Adipocyte (in vitro differentiated cells): ENCODE data around the gene MAPK1.
"Not testable (repeated sequence)": the region's sequence is repeated elsewhere in the genome, so short reads cannot be mapped to it uniquely, and the experiment has no call there.

Source experiments
- DNase-seq: peaks from one replicate; pipeline ENCODE4 v3.0.0-alpha.2; 2015; ENCODE audit warnings: low read depth
- H3K27me3 ChIP-seq: replicated peaks from 2 replicates; pipeline ENCODE4 v1.7.0; 2013; ENCODE audit warnings: mild to moderate bottlenecking, low read length, moderate library complexity; ENCODE audit not compliant: control insufficient read depth, insufficient read depth
- H3K36me3 ChIP-seq: 2 replicates; pipeline ENCODE4 v1.7.0; 2013; ENCODE audit warnings: low read length, mild to moderate bottlenecking, moderate library complexity; ENCODE audit not compliant: control insufficient read depth, insufficient read depth, severe bottlenecking
- H3K4me1 ChIP-seq: 2 replicates; pipeline ENCODE4 v1.7.0; 2013; ENCODE audit warnings: mild to moderate bottlenecking, low read length, moderate library complexity; ENCODE audit not compliant: control insufficient read depth, insufficient read depth
- H3K4me3 ChIP-seq: 2 replicates; pipeline ENCODE4 v1.7.0; 2013; ENCODE audit warnings: mild to moderate bottlenecking, low read length, moderate library complexity
- H3K9ac ChIP-seq: 2 replicates; pipeline ENCODE4 v1.7.0; 2013; ENCODE audit warnings: mild to moderate bottlenecking, low read length, moderate library complexity
- H3K9me3 ChIP-seq: 2 replicates; pipeline ENCODE4 v1.7.0; 2013; ENCODE audit warnings: mild to moderate bottlenecking, low read length, moderate library complexity; ENCODE audit not compliant: control insufficient read depth

The MAPK1 gene

DNA sequence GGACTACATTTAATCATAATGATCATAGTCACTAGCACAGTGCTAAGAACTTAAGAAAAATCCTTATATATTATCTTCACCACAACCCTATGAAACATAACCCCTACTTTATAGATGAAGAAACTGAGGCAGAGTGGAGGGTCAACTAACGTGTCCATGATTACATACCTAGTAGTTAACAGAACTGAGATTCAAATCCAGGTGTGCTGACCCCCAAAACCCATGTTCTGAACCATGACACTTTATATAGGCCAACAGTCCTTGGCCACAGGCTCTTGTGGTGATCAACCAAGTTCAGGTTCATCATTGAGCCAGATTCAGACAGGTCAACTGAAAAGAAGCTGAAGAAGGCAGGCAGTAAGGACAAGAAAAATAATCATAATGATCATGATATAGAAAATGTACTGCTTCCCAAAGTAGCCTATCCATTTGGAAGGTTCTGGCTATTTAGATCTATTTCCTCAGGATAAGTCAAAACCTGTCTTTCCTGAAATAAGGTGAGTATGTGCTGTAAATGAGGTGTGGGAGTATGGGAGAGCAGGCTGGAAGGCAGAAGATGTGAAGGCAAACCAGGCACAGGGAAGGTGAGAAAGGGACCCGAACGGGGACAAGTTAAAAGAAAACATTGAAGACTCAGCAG, 39.7 kb downstream of the MAPK1 start:
- Histone ChIP-seq H3K4me3 (no peak overlapping the region), H3K27me3 (no peaks in the 10 kb centered on the region), H3K9me3 (no peaks in the 10 kb centered on the region), H3K36me3 (no peaks in the 10 kb centered on the region), H3K9ac (no peak overlapping the region), H3K4me1 (peaks cover 25% of the 10 kb centered on the region)
- DNase-seq, result no peak

DNA sequence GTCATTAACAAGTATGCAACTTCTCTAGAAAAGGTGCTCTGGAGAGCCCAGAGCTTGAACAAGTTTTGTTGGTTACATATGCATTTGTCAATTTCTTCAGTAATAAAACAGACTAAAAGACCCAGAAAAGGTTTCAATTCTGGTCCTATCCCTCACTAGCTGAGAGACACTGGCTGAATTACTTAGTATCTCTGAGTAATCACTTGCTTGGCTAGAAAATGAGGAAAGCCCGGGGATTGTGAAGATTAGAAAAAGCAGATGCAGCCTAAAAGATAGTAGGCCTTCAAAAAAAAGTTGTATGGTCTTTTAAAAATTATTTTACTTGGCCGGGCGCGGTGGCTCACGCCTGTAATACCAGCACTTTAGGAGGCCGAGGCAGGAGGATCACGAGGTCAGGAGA, 41.2 kb downstream of the MAPK1 start:
- H3K4me3 ChIP-seq, result no peak overlapping the region
- H3K36me3 ChIP-seq, result no peaks in the 10 kb centered on the region
- no peak for DNase-seq
- H3K27me3 ChIP-seq, result no peaks in the 10 kb centered on the region
- no peaks in the 10 kb centered on the region for H3K9me3 ChIP-seq
- no peak overlapping the region for H3K9ac ChIP-seq
- H3K4me1 ChIP-seq, result peaks cover 12% of the 10 kb centered on the region

DNA sequence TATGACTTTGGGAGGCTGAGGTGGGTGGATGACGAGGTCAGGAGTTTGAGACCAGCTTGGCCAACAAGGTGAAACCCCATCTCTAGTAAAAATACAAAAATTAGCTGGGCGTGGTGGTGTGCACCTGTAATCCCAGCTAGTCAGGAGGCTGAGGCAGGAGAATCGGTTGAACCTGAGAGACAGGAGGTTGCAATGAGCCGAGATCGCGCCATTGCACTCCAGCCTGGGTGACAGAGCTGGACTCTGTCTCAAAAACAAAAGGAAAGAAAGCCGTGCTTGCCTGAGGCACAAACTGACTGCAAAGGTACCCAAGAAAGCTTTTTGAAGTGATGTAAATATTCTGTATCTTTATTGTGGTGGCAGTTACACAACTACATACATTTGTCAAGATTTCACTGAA, 42.5 kb downstream of the MAPK1 start:
- not testable (repeated sequence) for H3K9ac ChIP-seq, H3K27me3 ChIP-seq, H3K36me3 ChIP-seq, DNase-seq, H3K9me3 ChIP-seq, H3K4me3 ChIP-seq
- H3K4me1 ChIP-seq, result peaks cover 12% of the 10 kb centered on the region

DNA sequence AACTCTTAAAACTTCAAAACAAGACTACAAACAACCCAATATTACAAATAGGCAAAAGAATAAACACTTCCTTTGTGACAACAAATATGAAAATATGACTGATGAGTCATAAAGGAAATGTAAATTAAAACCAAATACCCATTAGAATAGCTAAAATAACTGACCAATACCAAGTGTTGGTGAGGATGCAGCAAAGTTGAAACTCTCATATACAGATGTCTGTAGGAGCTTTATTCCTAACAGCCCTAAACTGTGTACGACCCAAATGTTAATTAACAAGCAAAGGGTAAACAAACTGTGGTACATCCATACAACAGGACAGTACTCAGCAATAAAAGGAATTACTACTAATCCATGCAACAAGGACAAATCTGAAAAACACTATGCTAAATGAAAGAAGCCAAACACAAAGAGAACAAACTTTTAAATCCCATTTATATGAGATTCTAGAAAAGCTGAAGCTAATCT, 43.0 kb downstream of the MAPK1 start:
- H3K4me3 ChIP-seq, result no peak overlapping the region
- DNase-seq, result no peak

DNA sequence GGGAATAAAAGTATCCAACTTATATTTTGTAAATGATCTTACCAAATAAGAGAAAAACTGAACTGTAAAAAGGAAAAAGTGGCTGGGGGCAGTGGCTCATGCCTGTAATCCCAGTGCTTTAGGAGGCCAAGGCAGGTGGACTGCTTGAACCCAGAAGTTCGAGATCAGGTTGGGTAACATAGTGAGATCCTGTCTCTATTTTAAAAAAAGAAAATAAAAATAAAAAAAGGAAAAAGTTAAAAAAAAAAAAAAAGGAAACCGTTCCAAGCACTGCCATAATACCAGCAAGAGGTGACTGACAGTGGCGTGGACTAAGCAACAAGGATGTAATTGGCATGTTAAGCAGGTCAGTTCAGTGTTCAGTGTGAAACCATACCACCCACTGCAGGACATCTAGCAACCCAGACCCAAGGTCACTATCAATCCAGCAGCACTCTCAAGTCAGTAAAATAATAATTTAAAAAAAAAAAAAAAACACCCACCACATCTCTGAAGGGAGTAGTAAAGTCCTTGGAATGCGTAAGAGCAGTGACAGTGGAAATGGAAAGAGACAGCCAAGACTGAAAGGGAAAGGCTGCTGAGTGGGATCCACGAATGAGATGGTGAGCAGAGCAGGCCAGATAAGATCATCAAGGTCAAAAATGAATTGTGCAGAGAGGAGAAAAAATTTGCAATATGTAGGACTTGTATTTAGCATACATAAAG, 43.6 kb downstream of the MAPK1 start:
- DNase-seq, result peak; percentile 45
- H3K9me3 ChIP-seq, result no peaks in the 10 kb centered on the region
- no peaks in the 10 kb centered on the region for H3K36me3 ChIP-seq
- no peak overlapping the region for H3K9ac ChIP-seq
- H3K27me3 ChIP-seq, result no peaks in the 10 kb centered on the region
- peaks cover 12% of the 10 kb centered on the region for H3K4me1 ChIP-seq
- H3K4me3 ChIP-seq, result no peak overlapping the region

More for the DNA sequence above, 43.0 kb downstream of the MAPK1 start:
- Histone ChIP-seq H3K9ac (no peak overlapping the region), H3K4me1 (peaks cover 12% of the 10 kb centered on the region), H3K36me3 (no peaks in the 10 kb centered on the region), H3K27me3 (no peaks in the 10 kb centered on the region), H3K9me3 (no peaks in the 10 kb centered on the region)

DNA sequence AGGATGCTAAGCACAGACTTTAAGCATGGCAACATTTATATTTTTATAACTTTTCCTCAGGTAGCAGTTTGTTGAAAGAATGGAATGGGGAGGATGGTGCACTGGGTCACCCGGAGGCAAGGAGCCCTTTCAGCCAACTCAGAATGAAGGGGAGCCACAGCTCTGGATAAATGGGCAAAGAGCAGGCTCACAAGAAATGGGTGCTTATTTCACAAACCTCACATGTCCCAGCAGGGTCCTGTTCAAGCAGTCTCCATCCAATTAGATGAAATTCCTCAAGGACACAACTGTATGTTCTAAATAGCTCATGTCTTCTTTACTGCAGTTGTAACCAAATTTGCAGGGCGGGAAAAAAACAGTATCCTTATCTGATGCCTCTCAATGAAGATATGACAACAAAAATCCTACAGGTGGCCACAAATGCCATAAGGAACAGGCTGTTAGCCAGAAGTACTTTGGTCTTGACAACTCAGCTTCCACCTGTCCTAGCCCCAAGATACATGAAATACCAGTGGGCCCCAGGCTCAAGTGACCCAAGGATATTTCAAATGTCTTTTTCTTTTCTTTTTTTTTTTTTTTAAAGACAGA, 48.2 kb downstream of the MAPK1 start:
- Histone ChIP-seq H3K9me3 (no peaks in the 10 kb centered on the region), H3K4me3 (no peak overlapping the region), H3K9ac (no peak overlapping the region), H3K36me3 (no peaks in the 10 kb centered on the region), H3K27me3 (no peaks in the 10 kb centered on the region), H3K4me1 (peaks cover 23% of the 10 kb centered on the region)
- DNase-seq, result no peak

DNA sequence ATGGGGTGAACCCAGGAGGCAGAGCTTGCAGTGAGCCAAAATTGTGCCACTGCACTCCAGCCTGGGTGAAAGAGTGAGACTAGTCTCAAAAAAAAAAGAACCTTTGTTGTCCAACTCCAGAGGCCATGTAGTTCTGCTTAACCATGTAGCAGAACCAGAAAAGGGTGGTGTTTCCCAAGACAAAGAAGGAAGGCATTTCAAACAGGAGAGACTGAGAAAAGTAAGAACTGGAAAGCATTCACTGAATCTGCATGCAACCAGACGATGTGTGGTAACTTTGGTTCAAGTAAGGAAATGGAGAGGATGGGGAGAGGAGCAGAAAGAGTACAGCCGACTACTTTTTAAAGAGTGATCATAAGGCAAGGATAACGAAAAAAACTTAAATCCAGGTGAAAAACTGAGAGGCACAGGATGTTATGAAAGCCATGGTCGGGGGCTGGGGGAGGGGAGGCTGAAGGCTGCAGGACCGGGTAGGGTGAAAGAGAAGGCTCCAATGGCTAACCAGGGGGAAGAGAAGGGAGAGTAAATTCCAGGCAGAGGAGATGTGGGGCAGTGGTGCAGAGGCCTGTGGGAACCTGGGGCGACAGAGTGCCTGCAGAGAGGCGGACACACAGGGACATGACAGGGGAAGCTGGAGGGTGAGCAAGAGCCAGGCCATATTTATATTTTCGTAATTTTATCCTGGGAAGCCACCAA, 48.8 kb downstream of the MAPK1 start:
- no peaks in the 10 kb centered on the region for H3K36me3 ChIP-seq
- H3K9me3 ChIP-seq, result no peaks in the 10 kb centered on the region
- no peaks in the 10 kb centered on the region for H3K27me3 ChIP-seq
- no peak for DNase-seq
- no peak overlapping the region for H3K9ac ChIP-seq
- no peak overlapping the region for H3K4me3 ChIP-seq
- peaks cover 17% of the 10 kb centered on the region for H3K4me1 ChIP-seq

DNA sequence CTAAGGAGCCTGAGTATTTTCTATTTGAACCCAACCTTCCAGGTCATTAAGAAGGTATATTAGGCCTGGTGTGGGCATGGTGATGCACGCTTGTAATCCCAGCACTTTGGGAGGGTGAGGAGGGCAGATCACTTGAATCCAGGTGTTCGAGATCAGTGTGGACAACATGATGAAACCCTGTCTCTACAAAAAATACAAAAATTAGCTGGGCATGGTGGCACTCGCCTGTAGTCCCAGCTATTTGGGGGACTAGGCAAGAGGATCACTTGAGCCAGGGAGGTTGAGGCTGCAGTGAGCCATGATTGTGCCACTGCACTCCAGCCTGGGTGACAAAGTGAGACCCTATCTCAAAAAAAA, 50.0 kb downstream of the MAPK1 start:
- not testable (repeated sequence) for H3K36me3 ChIP-seq, H3K9me3 ChIP-seq, H3K9ac ChIP-seq, H3K4me3 ChIP-seq, H3K27me3 ChIP-seq, DNase-seq
- H3K4me1 ChIP-seq, result peaks cover 14% of the 10 kb centered on the region

DNA sequence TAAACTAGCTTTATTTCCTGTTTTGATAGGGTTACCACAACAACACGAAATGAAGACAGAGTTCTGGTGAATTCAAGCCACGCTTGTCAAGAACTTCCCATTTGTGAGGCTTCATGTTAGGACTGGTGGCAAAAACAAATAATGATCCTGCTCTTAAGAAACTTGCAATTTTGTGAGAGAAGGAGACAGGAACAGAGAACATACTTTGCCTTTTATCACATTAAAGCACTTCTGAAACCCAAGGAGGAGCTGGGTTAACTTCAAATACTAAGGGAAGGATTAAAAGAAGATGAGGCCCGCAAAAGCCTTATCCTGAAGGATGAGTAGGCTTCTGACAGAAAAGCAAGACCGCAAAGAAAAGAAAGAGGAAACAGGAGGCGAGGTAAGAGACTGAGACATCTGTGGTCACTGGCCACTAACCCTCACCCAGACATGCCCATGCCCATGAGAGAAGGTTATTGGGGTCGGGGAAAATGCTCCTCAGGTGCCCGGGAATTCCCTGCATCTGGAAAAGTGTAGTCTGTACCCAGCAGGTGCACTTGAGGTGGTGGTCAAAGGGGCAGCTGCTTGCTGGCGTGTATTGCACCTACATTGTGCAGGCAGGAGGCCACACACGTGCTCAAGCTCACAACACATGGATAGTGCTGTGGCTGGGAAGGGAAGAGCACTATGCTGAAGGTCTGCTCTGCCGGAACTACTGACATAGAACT, 50.5 kb downstream of the MAPK1 start:
- Histone ChIP-seq H3K27me3 (no peaks in the 10 kb centered on the region), H3K9me3 (no peaks in the 10 kb centered on the region), H3K36me3 (no peaks in the 10 kb centered on the region), H3K9ac (no peak overlapping the region), H3K4me1 (peaks cover 14% of the 10 kb centered on the region), H3K4me3 (no peak overlapping the region)
- DNase-seq, result peak; percentile 92

DNA sequence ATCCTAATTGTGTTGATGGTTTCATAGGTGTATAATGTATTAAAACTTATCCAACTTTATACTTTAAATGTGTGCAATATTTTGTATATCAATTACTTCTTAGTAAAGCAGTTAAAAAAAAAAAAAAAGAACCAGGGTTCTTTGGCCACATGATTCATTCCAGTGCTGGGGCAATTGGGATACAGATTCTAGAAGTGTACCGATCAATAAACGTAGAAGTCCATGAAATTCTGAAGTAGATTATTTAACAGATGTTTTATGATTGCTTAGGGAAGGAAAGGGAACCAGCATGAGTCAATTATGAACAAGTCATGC, 51.0 kb downstream of the MAPK1 start:
- H3K36me3 ChIP-seq, result no peaks in the 10 kb centered on the region
- no peaks in the 10 kb centered on the region for H3K27me3 ChIP-seq
- no peak overlapping the region for H3K9ac ChIP-seq
- DNase-seq, result no peak
- H3K9me3 ChIP-seq, result no peaks in the 10 kb centered on the region
- peaks cover 14% of the 10 kb centered on the region for H3K4me1 ChIP-seq
- H3K4me3 ChIP-seq, result no peak overlapping the region

DNA sequence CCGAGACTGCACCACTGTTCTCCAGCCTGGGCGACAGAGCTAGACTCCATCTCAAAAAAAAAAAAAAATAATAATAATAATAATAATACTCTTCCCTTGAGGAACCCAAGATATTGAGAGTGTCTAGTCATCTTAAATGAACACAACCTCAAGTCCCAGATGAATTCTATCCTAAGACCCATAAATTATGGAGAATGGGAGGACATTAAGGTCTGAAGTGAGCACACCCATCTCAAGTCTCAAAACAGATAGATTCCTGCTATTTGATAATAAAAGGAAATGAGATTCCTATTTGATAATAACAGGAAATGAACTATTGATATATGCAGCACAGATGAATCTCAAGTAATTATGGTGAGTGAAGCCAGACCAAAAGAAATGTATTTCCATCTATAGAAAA, 51.5 kb downstream of the MAPK1 start:
- Histone ChIP-seq H3K4me3 (no peak overlapping the region), H3K9me3 (no peaks in the 10 kb centered on the region), H3K9ac (no peak overlapping the region), H3K36me3 (no peaks in the 10 kb centered on the region), H3K4me1 (peaks cover 14% of the 10 kb centered on the region), H3K27me3 (no peaks in the 10 kb centered on the region)
- no peak for DNase-seq
